HG03066 (cell line): ENCODE measurements around the gene TOP3A.
"Not testable (repeated sequence)": the region's sequence is repeated elsewhere in the genome, so short reads cannot be mapped to it uniquely, and the experiment has no call there.

Experiments
- ATAC-seq: cut with Tn5 transposase; IDR thresholded peaks from one replicate; pipeline ENCODE4 v1.9.1; 2021; ENCODE audit warnings: low read depth; ENCODE audit not compliant: unreplicated experiment

TOP3A gene

GRCh38 chr17:18324140-18325050 lies 9.6 kb upstream of the TOP3A start:
- ATAC-seq: no peak

DNA sequence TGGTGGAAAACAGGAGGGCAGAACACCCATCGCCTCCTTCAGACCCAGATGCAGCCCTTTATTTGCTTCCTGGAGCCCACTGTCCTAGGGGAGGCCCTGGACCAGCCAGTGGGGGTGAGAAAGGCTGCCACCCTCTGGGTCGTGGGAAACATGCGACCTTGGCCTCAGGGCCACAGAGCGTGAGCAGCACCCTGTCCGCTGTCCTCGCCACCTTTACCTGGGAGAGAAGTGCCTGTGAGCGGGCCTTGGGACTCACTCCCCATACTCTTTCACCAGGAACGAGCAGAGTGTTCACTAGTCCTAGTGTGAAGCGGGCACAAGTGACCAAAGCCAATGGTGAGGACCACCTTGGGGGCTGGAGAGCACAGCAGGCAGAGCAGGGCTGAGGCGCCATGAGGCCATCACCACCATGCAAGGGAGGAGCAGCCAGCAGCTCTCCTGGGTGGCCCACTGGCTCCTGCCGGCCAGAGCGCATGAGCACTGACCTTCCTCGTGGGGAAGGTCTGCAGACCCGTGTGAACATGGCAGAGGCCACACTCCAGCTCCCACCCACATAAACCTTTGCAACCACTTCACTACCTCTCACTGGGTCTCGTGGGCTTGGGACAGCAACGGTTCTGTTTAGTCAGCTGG lies 8.8 kb upstream of the TOP3A start:
- ATAC-seq: no peak

DNA sequence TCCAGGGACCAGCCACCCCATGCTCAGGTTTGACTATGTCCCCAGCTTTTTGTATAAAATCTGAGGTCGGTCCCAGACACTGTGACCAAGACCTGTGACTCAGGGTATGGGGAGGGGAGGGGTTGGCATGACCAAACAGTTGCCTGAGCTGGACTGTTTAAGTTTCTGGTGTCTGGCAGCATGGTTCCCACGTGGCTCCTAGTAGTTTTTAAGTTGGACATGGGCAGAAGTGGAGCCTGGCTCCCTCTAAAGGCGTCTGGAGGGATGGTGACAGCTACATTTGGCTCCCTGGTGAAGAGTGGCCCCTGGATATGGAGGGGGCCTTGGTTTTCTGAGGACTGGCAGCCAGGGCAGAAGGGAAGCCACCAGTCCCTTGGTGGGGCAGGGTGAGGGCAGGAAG lies 8.2 kb upstream of the TOP3A start:
- no peak for ATAC-seq

DNA sequence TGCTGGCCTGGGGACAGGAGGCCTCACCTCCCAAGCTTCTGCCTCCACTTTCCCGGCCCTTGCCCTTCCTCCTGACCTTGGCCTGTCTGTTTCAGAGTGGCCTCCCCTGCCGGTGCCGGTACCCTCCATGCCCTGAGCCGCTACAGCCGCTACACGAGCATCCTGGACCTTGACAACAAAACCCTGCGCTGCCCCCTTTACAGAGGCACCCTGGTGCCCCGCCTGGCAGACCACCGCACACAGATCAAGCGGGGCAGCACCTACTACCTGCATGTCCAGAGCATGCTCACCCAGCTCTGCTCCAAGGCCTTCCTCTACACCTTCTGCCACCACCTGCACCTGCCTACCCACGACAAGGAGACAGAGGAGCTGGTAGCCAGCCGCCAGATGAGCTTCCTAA lies 7.7 kb upstream of the TOP3A start:
- ATAC-seq: no peak

- ATAC-seq: no peak
These were observed 6.5 kb upstream of the TOP3A start for GRCh38 chr17:18321309-18321708.

- no peak for ATAC-seq
These were observed 5.5 kb upstream of the TOP3A start for GRCh38 chr17:18320301-18320700.

DNA sequence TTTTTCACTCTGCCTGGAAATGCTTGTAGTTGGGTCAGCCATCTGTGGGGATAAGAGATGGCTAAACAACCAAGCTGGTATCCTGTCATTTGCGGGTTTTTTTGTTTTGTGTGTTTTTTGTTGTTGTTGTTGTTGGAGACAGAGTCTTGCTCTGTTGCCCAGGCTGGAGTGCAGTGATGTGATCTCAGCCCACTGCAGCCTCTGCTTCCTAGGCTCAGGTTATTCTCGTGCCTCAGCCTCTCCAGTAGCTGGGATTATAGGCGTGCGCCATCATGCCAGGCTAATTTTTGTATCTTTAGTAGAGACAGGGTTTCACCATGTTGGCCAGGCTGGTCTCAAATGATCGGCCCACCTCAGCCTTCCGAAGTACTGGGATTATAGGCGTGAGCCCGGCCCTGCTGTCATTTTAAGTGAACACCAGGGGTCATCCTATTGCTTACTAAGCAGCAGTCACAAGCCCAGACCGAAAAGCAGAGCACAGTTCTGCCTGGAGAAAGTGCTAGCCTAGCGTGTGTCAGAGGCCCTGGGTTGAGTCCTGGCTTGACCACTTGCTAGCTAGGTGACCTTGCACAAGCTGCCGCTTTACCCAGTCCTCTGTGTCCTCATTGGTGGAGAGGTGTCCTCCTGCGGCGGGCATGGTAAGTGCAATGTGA lies 4.9 kb upstream of the TOP3A start:
- no peak for ATAC-seq

DNA sequence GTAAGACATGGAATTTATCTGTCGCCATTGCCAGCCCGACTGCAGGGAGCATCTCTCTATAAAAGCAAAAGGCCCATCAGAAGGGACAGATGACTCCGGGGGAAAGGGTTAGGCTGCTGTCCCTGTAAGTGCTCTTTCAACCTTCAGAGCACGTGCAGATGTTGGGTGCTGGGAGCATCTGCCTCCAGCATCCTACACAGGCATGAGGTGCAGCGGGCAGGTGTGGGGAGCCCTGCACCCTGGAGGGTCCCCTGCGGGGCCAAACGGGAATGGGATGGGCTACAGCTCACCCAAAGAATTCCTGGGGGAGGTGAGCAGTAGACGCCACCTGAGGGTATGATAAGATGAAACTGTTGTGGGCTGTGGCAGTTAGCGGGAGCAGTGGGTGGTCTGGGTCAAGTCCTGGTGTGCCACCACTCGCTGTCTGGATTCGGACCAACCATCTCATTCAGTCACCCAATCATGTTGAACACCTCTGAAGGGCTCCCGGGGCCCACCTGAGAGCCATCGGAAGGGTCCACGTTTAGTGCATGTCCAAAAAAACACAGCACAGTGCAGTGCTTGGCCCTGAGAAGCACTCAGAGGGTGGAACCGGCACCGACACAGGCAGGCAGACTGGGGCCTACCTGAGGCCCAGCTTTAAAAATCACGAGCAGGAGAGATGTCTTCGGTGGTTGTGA lies 4.1 kb upstream of the TOP3A start:
- ATAC-seq: no peak

- no peak for ATAC-seq
These were observed 3.3 kb upstream of the TOP3A start for GRCh38 chr17:18318117-18318516.

DNA sequence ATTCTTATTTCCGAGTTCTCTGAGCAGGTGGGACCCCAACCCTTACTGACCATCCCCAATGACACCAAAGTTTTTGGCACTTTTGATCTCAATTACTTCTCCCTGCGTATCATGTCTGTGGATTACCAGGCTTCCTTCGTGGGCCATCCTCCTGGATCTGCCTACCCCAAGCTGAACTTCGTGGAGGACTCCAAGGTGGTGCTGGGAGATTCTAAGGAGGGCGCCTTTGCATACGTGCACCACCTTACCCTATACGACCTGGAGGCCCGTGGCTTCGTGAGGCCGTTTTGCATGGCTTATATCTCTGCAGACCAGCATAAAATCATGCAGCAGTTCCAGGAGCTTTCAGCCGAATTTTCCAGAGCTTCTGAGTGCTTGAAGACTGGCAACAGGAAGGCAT lies 1.2 kb upstream of the TOP3A start:
- no peak for ATAC-seq

DNA sequence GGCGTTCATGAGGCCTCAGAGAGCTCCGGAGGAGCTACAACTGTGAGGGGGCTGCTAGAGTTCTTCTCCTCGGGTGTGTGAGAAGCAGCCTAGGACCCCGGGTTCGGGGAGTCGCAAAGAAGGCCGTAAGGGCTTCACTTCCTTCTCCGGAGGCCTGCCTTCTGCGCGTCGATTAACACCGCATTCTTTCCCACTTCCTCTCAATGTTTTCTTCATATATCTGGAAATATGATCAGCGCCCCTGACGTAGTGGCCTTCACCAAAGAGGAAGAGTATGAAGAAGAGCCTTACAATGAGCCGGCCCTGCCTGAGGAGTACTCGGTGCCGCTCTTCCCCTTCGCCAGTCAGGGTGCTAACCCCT lies 748 bp upstream of the TOP3A start:
- ATAC-seq: no peak

GRCh38 chr17:18314059-18314730 lies 599 bp downstream of the TOP3A start:
- peak; percentile 1 for ATAC-seq

GRCh38 chr17:18309202-18309601 lies 5.6 kb downstream of the TOP3A start:
- ATAC-seq: no peak

DNA sequence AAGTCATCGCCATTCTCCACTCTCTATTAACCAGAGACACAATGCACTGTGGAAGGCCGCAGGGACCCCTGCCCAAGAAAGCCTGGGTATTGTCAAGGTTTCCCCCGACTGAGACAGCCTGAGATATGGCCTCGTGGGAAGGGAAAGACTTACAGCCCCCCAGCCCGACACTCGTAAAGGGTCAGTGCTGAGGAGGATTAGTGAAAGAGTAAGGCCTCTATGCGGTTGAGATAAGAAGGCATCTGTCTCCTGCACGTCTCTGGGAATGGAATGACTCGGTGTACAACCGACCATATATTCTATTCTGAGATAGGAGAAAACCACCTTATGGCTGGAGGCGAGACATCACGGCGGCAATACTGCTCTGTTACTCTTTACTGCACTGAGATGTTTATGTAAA lies 11.6 kb downstream of the TOP3A start:
- ATAC-seq: not testable (repeated sequence)

- ATAC-seq: no peak
These were observed 13.9 kb downstream of the TOP3A start for GRCh38 chr17:18300725-18301480.

DNA sequence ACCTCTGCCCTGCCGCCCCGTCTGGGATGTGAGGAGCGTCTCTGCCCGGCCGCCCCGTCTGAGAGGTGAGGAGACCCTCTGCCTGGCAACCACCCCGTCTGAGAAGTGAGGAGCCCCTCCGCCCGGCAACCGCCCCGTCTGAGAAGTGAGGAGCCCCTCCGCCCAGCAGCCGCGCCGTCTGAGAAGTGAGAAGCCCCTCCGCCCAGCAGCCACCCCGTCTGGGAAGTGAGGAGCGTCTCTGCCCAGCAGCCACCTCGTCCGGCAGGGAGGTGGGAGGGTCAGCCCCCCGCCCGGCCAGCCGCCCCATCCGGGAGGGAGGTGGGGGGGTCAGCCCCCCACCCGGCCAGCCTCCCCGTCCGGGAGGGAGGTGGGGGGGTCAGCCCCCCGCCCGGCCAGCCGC lies 16.7 kb downstream of the TOP3A start:
- not testable (repeated sequence) for ATAC-seq

- no peak for ATAC-seq
These were observed 22.9 kb downstream of the TOP3A start for GRCh38 chr17:18291718-18292540.

- ATAC-seq: no peak
These were observed 29.5 kb downstream of the TOP3A start for GRCh38 chr17:18285296-18285695.

DNA sequence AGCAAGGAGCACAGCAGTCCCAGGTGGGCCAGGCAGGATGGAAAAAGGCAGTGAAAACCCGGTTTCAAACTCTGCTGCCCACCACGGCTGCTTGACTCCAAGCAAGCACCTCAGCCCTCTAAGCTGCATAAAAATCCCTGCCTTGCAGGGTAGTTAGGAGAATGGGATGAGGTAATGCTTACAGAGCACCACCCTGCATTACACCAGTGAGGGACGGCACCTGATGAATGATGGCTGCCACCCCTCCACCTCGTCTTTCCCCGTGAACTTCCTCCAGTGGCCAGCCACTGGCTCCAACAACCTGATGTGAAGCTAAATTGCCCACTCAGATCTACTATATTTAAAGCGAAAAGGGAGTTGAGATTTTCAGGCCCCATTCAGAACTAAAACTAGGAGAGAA lies 33.0 kb downstream of the TOP3A start:
- no peak for ATAC-seq
